Endothelial cell (in vitro differentiated cells): ENCODE results near the gene DBH. TPM values are rescaled to one million over a fixed set of nuclear protein-coding genes. Genes with fewer than 3 reads are reported as not detected.

Experiments
- DNase-seq: peaks from one replicate; pipeline ENCODE4 v3.0.0; 2021; ENCODE audit warnings: low spot score
- H3K27ac Mint-ChIP-seq: one replicate; pipeline ENCODE4 v1.8.0; 2021; ENCODE audit warnings: mixed read lengths, inconsistent platforms; ENCODE audit not compliant: unreplicated experiment
- H3K27me3 Mint-ChIP-seq: one replicate; pipeline ENCODE4 v1.8.0; 2021; ENCODE audit warnings: mild to moderate bottlenecking, moderate library complexity, mixed read lengths, inconsistent platforms; ENCODE audit not compliant: unreplicated experiment
- H3K36me3 Mint-ChIP-seq: one replicate; pipeline ENCODE4 v1.8.0; 2021; ENCODE audit warnings: mild to moderate bottlenecking, low read depth, mixed read lengths, inconsistent platforms; ENCODE audit not compliant: unreplicated experiment
- H3K4me1 Mint-ChIP-seq: one replicate; pipeline ENCODE4 v1.8.0; 2021; ENCODE audit warnings: mild to moderate bottlenecking, mixed read lengths, inconsistent platforms; ENCODE audit not compliant: unreplicated experiment
- H3K4me3 Mint-ChIP-seq: one replicate; pipeline ENCODE4 v1.8.0; 2021; ENCODE audit warnings: mild to moderate bottlenecking, mixed read lengths, inconsistent platforms; ENCODE audit not compliant: unreplicated experiment
- H3K9me3 Mint-ChIP-seq: one replicate; pipeline ENCODE4 v1.8.0; 2021; ENCODE audit warnings: mixed read lengths, inconsistent platforms; ENCODE audit not compliant: unreplicated experiment
- total RNA-seq: library from RNA; stranded (reverse); fragmentation: NEBNext Ultra II Directional; extraction: Animal tissue kit (Norgen Biotek cat#: 25700); gene quantifications from one replicate; pipeline ENCODE4 v1.2.1, GENCODE V29; 2021; ENCODE audit not compliant: unreplicated experiment
- TF ChIP-seq, protein P1 (sequence below): fragments of 200-600 bp; sonication (generic); IDR thresholded peaks from one replicate; pipeline ENCODE4 v1.5.0; 2021; ENCODE audit warnings: antibody characterized with exemption; ENCODE audit not compliant: unreplicated experiment

The DBH gene
- total RNA-seq, 1 donor from 2014 or later: 0.08 TPM

DNA sequence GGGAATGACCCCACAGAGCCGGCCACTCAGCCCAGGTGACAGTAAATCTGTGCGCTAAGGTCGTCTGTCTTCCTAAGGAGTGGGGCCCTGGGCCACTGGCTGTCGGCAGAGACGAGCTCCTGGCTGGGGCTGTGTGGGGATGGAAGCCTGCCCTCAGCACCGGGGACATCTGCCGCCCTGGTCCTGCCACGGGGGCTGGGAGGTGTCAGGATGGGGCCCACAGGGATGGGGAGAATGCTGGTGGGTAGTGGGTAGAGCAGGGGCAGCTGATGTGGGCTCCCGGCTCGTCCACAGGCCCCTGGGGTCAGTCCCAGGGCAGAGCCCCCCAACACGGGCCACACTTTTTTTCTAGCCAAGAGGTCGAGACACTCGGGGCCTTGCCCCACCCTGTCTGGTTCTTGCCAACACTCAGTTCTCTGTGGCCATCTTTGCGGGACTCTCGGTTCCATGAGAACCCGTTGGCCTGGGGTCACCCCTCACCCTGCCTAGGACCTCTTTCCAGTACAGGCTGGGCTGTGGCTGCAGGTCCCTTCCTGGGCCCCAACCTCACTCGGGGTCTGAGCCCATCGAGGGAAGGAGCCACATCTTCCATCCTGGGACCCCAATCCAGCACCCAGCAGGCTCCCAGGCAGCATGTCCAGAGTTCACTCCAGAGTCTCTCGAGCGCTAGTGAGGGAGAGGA, 45.0 kb downstream of the DBH start:
- Mint-ChIP-seq H3K27me3 (peaks cover 11% of the 10 kb centered on the region), H3K9me3 (no peaks in the 10 kb centered on the region), H3K36me3 (peaks cover 3% of the 10 kb centered on the region), H3K4me3 (no peak overlapping the region), H3K4me1 (peaks cover 21% of the 10 kb centered on the region), H3K27ac (no peak overlapping the region)
- no peak for DNase-seq
- TF ChIP-seq, protein P1, sequence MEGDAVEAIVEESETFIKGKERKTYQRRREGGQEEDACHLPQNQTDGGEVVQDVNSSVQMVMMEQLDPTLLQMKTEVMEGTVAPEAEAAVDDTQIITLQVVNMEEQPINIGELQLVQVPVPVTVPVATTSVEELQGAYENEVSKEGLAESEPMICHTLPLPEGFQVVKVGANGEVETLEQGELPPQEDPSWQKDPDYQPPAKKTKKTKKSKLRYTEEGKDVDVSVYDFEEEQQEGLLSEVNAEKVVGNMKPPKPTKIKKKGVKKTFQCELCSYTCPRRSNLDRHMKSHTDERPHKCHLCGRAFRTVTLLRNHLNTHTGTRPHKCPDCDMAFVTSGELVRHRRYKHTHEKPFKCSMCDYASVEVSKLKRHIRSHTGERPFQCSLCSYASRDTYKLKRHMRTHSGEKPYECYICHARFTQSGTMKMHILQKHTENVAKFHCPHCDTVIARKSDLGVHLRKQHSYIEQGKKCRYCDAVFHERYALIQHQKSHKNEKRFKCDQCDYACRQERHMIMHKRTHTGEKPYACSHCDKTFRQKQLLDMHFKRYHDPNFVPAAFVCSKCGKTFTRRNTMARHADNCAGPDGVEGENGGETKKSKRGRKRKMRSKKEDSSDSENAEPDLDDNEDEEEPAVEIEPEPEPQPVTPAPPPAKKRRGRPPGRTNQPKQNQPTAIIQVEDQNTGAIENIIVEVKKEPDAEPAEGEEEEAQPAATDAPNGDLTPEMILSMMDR: no peak

DNA sequence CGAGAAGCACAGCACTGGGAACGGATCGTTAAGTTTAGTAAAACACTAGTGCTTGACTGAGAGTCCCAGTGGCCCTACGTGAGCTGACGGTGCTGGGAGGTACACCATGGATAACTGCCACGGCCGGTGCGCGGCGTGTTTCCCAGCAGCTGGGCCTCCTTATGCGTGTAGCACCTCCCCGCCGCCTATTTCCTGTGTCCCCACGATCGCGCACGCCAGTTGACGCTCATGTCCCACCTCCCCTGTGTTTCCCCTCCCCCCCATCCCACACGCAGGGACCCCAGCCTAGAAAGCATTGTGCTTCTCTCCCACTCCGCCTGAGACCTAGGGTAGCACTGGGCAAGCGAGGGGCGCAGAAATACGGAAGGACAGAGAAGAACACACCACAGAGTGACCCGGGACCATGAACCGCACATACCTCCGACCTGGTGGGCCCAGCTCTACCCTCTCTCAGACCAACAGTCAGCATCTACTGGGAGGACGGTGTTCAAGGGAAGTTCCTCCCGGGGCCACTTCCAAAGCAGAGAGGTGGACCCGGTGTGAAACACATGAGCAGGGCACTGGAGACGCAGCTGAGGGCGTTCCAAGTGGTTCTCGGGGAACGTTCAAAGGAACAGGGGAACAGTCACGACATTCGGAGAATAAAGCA, 45.6 kb downstream of the DBH start:
- DNase-seq: no peak
- H3K9me3 Mint-ChIP-seq: no peaks in the 10 kb centered on the region
- no peaks in the 10 kb centered on the region for H3K36me3 Mint-ChIP-seq
- TF ChIP-seq, protein P1: no peak
- no peak overlapping the region for H3K4me3 Mint-ChIP-seq
- H3K27ac Mint-ChIP-seq: no peak overlapping the region
- peaks cover 16% of the 10 kb centered on the region for H3K4me1 Mint-ChIP-seq
- H3K27me3 Mint-ChIP-seq: peaks cover 6% of the 10 kb centered on the region

DNA sequence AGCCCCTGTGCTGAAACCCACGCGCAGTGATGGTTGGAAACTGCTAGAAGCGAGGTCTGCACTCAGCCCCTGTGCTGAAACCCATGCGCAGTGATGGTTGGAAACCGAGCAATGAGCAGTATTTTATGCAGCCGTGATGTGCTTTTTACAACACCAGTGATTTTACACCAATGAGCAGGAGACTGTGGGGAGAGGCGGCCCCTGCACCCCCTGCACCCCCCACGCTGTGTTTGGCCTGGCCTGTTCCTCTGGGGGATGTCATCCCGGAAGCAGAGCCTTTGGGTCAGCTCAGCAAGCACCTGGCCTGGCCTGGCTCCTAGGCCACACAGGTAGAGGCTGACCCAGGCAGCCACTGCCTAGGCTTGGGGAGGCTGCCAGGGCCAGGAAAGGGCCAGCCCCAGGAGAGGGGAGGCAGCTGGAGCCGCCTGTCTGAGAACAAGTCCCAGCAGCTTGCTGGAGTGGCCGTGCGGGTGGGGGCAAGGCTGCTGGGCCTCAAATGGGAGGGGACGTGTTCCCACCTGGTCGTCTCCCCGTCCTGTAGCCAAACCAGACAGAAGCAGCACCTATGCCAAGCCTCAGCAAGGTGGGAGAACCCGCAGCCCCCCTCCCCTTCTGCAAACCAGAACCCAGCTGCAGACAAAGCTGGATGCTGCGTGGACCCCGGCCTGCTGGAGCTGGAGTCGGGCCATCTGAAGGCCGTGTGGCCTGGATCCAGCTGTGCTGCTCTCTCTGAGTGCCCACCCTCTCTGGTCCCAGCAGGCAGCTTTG, 46.8 kb downstream of the DBH start:
- TF ChIP-seq, protein P1: no peak
- H3K4me3 Mint-ChIP-seq: no peak overlapping the region
- H3K9me3 Mint-ChIP-seq: no peaks in the 10 kb centered on the region
- no peaks in the 10 kb centered on the region for H3K36me3 Mint-ChIP-seq
- H3K27me3 Mint-ChIP-seq: peaks cover 6% of the 10 kb centered on the region
- H3K27ac Mint-ChIP-seq: no peak overlapping the region
- DNase-seq: no peak
- H3K4me1 Mint-ChIP-seq: peaks cover 16% of the 10 kb centered on the region

DNA sequence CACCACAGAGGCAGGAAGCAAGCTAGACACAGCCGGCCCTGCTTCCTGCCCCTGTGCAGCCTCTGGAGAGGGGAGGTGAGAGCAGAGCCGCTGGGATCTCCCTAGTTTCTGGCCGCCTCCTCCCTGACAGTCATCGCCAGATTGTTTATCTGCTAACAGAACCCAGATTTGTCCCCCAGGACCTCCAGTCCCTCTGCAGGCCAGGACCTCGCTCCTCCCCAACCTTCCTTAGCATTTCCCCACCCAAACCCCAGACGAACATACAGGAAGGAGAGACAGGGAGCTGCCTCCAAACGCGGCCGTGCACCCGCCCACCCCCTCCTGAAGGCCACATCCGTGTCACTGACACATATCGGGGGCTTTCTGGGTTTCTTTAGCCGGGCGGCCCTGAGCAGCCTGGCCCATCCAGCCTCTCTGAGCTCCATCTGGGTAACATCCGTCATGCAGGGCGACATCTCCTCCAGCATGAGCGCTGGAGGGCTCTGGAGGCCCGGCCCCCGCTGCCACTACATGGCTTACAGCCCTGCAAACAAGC, 47.5 kb downstream of the DBH start:
- Mint-ChIP-seq H3K27ac (peak overlapping the region; percentile 64), H3K9me3 (no peaks in the 10 kb centered on the region), H3K4me1 (peaks cover 16% of the 10 kb centered on the region), H3K36me3 (no peaks in the 10 kb centered on the region), H3K4me3 (no peak overlapping the region), H3K27me3 (peaks cover 9% of the 10 kb centered on the region)
- DNase-seq: peak; percentile 40
- TF ChIP-seq, protein P1: no peak
